ENCODE measurements around the gene C1orf53. TPM values are rescaled to one million over a fixed set of nuclear protein-coding genes. Genes with fewer than 3 reads are reported as not detected.

C1orf53 gene
- total and polyA plus RNA-seq, 5 experiments from 2014 or later, result 1.4 to 2.7 TPM; not detected in 3

DNA sequence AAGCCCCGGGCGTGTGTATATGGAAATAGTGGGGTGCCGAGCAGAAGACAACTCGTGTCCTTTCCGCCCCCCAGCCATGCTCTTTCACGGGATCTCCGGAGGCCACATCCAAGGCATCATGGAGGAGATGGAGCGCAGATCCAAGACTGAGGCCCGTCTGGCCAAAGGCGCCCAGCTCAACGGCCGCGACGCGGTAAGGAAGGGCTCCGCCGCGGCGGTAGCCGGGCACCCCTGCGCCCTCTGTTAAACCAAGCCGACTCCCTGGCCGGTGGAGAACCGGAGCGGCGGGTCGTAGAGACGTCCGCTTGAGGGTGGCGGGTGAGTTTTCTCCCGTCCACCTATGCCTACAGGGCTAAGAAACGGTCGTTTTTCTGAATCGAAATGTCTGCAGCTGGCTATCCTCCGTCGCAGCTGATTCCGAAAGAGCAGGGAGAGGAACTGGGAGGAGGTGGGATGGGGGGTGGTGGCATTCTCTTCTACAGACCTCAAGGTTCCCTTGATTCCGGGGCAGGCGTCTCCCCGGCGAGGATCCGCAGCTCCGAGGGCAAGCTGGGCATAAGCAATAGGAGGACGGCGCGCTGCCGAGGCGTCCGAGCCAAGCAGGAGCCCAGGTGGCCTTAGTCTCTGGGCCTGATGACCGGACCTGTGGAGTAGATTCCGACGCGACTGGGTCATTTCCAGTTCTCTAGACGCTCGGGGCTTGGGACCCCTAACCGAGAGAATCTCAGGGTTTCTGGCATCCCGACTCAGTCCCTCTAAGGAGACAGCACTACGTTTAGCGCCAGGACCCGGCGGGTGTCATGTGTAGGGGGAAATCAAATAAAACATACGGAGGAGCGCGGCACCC is 15.6 kb downstream of the C1orf53 start:
- H3K36me3 Mint-ChIP-seq, result peaks cover 0 to 7% (median 2%) of the 10 kb centered on the region in 3 donors
- peaks cover 0 to 6% (median 0%) of the 10 kb centered on the region in 9 donors for H3K9me3 Mint-ChIP-seq
- DNase-seq (peak in 1 of 10 donors; percentile 20), ATAC-seq (peak in 1 of 2 donors; percentile 33)
- H3K4me3 Mint-ChIP-seq, result peak overlapping the region; percentile 50 to 85 (median 80)
- peak overlapping the region in 2 of 10 donors; percentile 40 to 60 for H3K27ac Mint-ChIP-seq
- POLR2A ChIA-PET, result interaction anchor here (0.8 to 3.9 kb wide), 2 partner anchors 15 to 152 kb away, joined by 3 to 10 read pairs; partner anchors contain the start of gene C1orf53
- H3K27me3 Mint-ChIP-seq, result peaks cover 66 to 100% (median 94%) of the 10 kb centered on the region in 5 donors
- peaks cover 39 to 78% (median 69%) of the 10 kb centered on the region in 4 donors for H3K4me1 Mint-ChIP-seq

DNA sequence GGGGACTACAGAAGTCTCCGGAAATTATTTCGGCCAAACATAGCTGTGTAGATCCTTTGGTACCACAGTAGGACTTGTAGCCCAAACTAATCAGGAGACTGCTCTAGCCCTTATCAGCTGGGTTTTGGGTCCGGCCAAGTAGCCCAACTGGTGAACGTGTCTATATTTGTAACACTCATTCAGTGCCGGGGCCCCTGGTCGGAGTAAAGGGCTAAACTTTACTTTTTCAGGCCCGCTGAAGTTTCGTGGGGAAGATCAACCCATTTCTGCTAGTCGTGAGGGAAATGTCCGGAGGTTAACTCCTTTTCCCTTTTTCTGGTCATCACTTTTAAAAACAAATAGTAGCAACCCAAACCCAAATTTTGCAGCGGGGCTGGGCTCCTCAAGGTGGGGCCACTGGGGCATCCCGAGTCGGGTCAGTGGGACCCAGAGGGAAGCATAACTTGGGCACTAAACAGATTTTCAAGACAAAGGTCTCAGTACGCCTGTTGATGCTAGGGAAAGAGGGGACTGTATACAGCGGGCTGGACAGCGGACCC is 16.4 kb downstream of the C1orf53 start:
- ATAC-seq, result no peak
- Mint-ChIP-seq H3K27ac (no peak overlapping the region), H3K27me3 (peaks cover 64 to 98% (median 87%) of the 10 kb centered on the region in 5 donors), H3K36me3 (peaks cover 0 to 7% (median 2%) of the 10 kb centered on the region in 3 donors), H3K4me3 (peak overlapping the region in 9 of 10 donors; percentile 26 to 85 (median 81)), H3K9me3 (peaks cover 0 to 6% (median 0%) of the 10 kb centered on the region in 9 donors), H3K4me1 (peaks cover 36 to 69% (median 61%) of the 10 kb centered on the region in 4 donors)
- no peak for DNase-seq
- POLR2A ChIA-PET, result interaction anchor here (0.8 to 3.9 kb wide), 2 partner anchors 16 to 152 kb away, joined by 3 to 10 read pairs; partner anchors contain the start of gene C1orf53

DNA sequence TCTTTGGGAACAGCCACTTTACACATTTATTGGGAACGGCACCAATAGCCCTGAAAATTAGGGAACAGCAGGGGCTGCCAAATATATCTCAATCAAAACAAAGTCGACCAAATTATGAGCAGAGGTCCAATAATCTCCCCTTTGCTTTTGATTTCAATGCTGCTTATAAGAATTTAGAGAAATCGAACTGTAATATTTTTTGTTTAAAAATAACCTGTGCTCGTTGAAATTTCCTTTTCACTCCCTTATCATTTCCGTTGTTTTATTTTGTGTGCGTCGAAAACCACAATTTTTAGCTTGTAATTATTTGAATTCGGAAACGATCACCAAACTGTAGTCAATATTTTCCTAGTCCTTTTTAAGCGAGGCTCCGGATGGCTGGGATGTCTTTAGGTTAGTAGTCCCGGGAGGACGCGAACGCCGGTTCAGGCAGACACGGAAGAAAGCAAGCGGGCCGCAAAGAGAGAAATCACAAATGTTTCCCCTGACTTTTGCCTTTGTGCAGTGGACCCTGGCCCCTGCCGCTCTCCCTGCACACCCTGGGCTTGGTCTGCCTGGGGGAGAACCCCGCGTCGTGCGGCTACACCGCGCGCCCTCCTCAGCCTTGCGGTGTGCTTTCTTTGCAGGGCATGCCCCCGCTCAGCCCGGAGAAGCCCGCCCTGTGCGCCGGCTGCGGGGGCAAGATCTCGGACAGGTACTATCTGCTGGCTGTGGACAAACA is 17.1 kb downstream of the C1orf53 start:
- peaks cover 61 to 96% (median 82%) of the 10 kb centered on the region in 5 donors for H3K27me3 Mint-ChIP-seq

DNA sequence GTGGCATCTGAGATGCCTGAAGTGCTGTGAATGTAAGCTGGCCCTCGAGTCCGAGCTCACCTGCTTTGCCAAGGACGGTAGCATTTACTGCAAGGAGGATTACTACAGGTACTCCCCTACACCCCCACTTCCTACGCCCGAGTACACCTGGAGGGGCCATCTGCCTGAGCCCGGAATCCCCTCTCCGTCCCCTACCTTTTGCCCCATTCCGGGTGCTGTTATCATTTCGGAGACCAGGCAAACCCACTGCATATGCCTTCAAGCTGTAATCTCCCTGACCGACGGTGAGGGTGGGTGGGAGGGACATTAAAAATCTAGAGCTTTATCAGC is 17.6 kb downstream of the C1orf53 start:
- POLR2A ChIA-PET, result interaction anchor here (0.5 to 3.9 kb wide), 2 partner anchors 17 to 159 kb away, joined by 3 to 10 read pairs; partner anchors contain the start of gene C1orf53
- H3K27ac Mint-ChIP-seq, result peak overlapping the region in 1 of 10 donors; percentile 14
- peak overlapping the region; percentile 59 to 85 (median 78) for H3K4me3 Mint-ChIP-seq
- peak in 1 of 2 donors; percentile 12 for ATAC-seq
- H3K9me3 Mint-ChIP-seq, result peaks cover 0 to 6% (median 0%) of the 10 kb centered on the region in 9 donors
- DNase-seq, result no peak
- peaks cover 0 to 7% (median 2%) of the 10 kb centered on the region in 3 donors for H3K36me3 Mint-ChIP-seq
- H3K27me3 Mint-ChIP-seq, result peaks cover 59 to 96% (median 78%) of the 10 kb centered on the region in 5 donors
- peaks cover 34 to 64% (median 58%) of the 10 kb centered on the region in 4 donors for H3K4me1 Mint-ChIP-seq

More for the DNA sequence above, 17.1 kb downstream of the C1orf53 start:
- H3K4me1 Mint-ChIP-seq, result peaks cover 34 to 64% (median 58%) of the 10 kb centered on the region in 4 donors
- peaks cover 0 to 7% (median 2%) of the 10 kb centered on the region in 3 donors for H3K36me3 Mint-ChIP-seq
- H3K4me3 Mint-ChIP-seq, result peak overlapping the region; percentile 59 to 85 (median 78)
- POLR2A ChIA-PET, result interaction anchor here (0.5 to 3.9 kb wide), 2 partner anchors 17 to 158 kb away, joined by 3 to 10 read pairs; partner anchors contain the start of gene C1orf53
- DNase-seq (peak in 2 of 10 donors; percentile 21 to 33), ATAC-seq (peak; percentile 27 to 43)
- peak overlapping the region in 1 of 10 donors; percentile 60 for H3K27ac Mint-ChIP-seq
- peaks cover 0 to 6% (median 0%) of the 10 kb centered on the region in 9 donors for H3K9me3 Mint-ChIP-seq

DNA sequence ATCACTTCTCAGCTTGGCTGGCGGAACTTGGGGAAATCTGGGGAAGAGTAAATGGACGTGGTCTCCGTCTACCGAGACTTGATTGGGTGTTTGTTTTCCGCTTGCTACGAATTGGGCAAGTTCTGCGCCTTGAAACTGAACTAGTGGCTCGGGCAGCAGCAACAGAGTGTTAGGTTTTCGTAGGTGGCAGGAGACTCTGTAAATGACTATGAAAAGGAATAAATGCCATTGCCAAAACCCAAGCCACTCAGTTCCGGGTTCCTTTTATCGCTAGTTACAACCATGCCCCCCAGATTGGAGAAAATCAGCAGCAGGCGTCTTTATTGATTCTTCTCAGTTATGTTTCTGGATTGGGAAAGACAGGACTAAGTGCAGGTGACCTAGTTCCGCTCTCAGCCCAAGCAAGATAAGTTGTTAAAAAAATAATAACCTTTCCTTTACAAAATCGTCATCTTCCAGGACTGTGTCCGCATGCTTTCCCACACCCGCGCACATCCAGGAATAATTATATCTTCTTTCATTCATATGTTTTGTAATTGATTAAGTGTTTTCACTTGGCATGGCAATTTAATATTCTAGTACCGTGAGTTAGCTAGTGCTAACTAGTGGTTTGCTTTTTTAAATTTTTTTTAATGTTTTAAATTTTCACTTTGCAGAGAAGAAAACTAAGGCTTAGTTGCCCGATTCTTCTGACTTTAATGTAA is 18.1 kb downstream of the C1orf53 start:
- Mint-ChIP-seq H3K4me1 (peaks cover 32 to 59% (median 53%) of the 10 kb centered on the region in 4 donors), H3K27me3 (peaks cover 59 to 96% (median 78%) of the 10 kb centered on the region in 5 donors), H3K9me3 (peaks cover 0 to 6% (median 0%) of the 10 kb centered on the region in 9 donors), H3K4me3 (peak overlapping the region in 9 of 10 donors; percentile 19 to 81 (median 63)), H3K27ac (no peak overlapping the region), H3K36me3 (peaks cover 0 to 7% (median 2%) of the 10 kb centered on the region in 3 donors)
- ATAC-seq, result no peak
- POLR2A ChIA-PET, result interaction anchor here (3.9 kb wide), 1 partner anchor 18 kb away, joined by 10 read pairs; the partner anchor contains the start of gene C1orf53
- no peak for DNase-seq

DNA sequence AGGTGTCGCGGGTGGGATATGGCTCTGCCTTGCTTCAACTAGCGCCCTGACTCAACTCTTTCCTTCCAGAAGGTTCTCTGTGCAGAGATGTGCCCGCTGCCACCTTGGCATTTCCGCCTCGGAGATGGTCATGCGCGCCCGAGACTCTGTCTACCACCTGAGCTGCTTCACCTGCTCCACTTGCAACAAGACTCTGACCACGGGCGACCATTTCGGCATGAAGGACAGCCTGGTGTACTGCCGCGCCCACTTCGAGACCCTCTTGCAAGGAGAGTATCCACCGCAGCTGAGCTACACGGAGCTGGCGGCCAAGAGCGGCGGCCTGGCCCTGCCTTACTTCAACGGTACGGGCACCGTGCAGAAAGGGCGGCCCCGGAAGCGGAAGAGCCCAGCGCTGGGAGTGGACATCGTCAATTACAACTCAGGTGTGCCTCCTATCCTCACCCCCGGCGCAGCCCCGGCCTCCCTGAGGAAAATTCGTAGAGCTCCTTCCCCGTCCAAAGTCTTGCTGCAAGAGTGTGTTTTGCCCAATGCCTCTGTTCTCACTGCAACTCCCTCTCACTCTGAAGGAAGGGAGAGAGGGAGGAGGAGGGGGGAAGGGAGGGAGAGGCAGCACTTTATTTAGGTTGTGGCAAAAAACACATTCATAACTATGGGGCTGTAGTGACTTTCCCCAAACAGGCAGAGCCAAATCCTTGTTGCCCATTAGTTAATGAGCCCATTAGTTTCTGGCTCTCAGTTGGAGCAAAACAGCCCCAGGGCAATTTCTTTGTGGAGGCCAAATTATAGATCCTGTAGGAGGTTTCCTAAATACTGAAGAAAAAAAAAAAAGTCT is 19.0 kb downstream of the C1orf53 start:
- no peak for ATAC-seq
- Mint-ChIP-seq H3K9me3 (peaks cover 0 to 4% (median 0%) of the 10 kb centered on the region in 9 donors), H3K36me3 (peaks cover 0 to 7% (median 2%) of the 10 kb centered on the region in 3 donors), H3K27me3 (peaks cover 61 to 96% (median 77%) of the 10 kb centered on the region in 5 donors), H3K4me1 (peaks cover 27 to 50% (median 44%) of the 10 kb centered on the region in 4 donors), H3K27ac (no peak overlapping the region), H3K4me3 (peak overlapping the region in 8 of 10 donors; percentile 2 to 63 (median 41))
- no peak for DNase-seq
- POLR2A ChIA-PET, result no interaction called here

DNA sequence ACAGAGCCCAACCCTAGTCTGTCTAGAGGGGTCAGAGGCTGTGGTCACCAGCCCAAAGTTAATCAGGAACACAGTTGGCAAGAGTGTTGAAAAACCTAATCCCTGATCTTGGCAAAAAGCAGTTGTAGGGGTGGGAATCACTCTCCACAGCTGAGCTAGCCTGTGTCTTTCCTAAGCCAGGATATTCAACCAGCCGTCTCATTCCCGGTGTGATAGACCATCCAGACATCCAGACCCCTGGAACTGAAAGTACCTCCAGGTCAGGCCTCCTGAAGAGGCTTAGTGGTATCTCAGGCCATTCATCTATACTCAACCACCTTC is 19.6 kb downstream of the C1orf53 start:
- ATAC-seq, result no peak
- H3K4me3 Mint-ChIP-seq, result peak overlapping the region in 1 of 10 donors; percentile 46
- H3K9me3 Mint-ChIP-seq, result peaks cover 0 to 4% (median 0%) of the 10 kb centered on the region in 9 donors
- peaks cover 60 to 96% (median 75%) of the 10 kb centered on the region in 5 donors for H3K27me3 Mint-ChIP-seq
- no peak for DNase-seq
- H3K27ac Mint-ChIP-seq, result no peak overlapping the region
- POLR2A ChIA-PET, result no interaction called here
- H3K4me1 Mint-ChIP-seq, result peaks cover 23 to 45% (median 39%) of the 10 kb centered on the region in 4 donors
- peaks cover 0 to 7% (median 2%) of the 10 kb centered on the region in 3 donors for H3K36me3 Mint-ChIP-seq

DNA sequence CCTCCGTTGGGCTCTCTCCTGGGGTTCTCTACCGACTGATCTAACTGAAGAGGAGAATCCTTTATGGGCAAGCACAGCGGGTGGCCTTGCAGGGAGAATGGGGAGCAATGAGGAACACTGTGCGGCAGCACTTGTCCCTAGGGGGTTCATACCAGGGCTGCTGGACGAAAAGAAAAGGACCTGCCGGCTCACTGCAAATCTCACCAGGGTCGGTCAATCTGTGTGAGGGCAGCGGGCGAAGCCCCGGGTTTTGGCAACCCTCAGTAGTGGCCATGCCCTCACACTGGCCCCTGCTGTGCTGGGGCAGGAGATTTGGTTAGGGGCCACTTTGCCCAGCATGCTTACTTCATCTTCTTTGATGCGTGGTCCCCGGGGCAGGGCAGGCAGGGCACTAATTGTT is 20.6 kb downstream of the C1orf53 start:
- H3K4me3 Mint-ChIP-seq, result no peak overlapping the region
- H3K9me3 Mint-ChIP-seq, result peaks cover 0 to 4% (median 0%) of the 10 kb centered on the region in 9 donors
- H3K27me3 Mint-ChIP-seq, result peaks cover 61 to 96% (median 75%) of the 10 kb centered on the region in 5 donors
- POLR2A ChIA-PET, result no interaction called here
- H3K27ac Mint-ChIP-seq, result no peak overlapping the region
- H3K4me1 Mint-ChIP-seq, result peaks cover 16 to 34% (median 29%) of the 10 kb centered on the region in 4 donors
- H3K36me3 Mint-ChIP-seq, result peaks cover 0 to 2% (median 2%) of the 10 kb centered on the region in 3 donors
- no peak for DNase-seq
- no peak for ATAC-seq

DNA sequence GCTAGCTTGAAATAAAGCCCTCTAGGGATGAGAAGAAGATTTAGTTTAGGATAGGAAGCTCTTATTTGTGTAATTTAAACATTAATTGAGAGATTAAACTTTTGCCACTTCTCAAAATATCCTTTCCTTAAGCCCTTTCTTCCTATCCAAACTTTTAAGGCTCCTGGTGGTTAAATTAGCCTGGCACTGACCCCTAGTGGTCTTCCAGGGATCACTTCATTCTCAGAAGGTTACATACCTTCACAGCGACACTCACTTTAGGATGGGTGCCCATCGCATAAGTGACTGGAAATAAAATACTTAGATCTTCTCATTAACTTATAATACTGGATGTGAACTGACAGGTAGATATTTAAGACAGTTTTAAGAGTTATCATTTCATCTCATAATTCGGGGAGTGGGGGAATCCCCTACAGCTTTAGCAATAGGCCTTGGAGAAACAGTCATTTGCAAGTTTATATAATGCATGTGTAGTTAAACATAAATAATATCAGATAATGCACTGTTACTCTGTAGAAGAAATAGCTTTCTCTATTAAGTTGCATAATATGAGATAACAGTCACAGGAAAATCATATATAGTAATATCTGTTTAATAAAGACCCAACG is 22.2 kb downstream of the C1orf53 start:
- peaks cover 53 to 90% (median 71%) of the 10 kb centered on the region in 5 donors for H3K27me3 Mint-ChIP-seq
- H3K4me1 Mint-ChIP-seq, result peaks cover 9 to 22% (median 18%) of the 10 kb centered on the region in 4 donors
- H3K27ac Mint-ChIP-seq, result no peak overlapping the region
- POLR2A ChIA-PET, result no interaction called here
- ATAC-seq (peak; percentile 59 to 66), DNase-seq (no peak)
- H3K36me3 Mint-ChIP-seq, result peaks cover 0 to 2% (median 0%) of the 10 kb centered on the region in 3 donors
- H3K4me3 Mint-ChIP-seq, result no peak overlapping the region
- H3K9me3 Mint-ChIP-seq, result peaks cover 0 to 4% (median 0%) of the 10 kb centered on the region in 9 donors

DNA sequence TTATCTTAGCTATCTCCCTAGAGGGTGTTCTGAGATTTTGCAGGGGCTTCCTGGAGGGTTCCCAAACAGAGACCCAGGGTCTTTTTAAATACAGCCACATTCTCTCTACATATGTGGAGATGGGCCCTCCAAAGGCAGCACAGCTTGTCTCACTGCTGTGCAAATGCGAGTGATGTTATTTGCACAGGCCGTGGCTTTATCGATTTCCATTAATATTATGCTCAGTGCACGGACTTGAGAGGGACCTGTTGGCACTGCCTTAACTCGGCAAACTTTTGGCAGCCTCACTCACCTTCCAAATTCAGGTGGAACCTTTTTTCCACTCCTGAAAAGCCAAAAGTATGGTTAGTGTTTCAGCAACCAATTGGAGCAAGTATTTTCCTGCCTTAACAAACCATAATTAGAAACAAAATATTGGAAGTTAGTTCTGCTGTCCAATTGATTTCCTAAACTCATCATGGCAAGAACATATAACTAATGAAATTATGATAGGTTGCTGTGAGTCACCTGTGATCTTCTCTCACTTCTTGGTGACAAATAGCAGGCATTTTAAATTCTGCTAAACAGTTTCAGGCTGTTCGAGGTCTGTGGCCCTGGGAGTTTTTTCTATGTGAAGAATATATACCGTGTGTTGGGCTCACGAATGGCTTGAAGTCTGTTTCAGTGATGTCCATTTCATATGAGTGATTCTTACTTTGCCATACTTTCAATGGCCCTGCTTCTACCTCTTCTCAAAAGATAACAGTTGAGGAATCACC is 25.7 kb downstream of the C1orf53 start:
- Mint-ChIP-seq H3K36me3 (no peaks in the 10 kb centered on the region), H3K4me1 (peaks cover 0 to 7% (median 1%) of the 10 kb centered on the region in 4 donors), H3K27me3 (peaks cover 25 to 78% (median 54%) of the 10 kb centered on the region in 5 donors), H3K27ac (no peak overlapping the region), H3K4me3 (peak overlapping the region in 2 of 10 donors; percentile 2 to 14), H3K9me3 (no peaks in the 10 kb centered on the region)
- POLR2A ChIA-PET, result no interaction called here
- no peak for ATAC-seq
- no peak for DNase-seq
